HG02798 (cell line): ENCODE data around the gene ACVR2A.
A peak's percentile ranks its signal among the peaks of the same experiment; 100 is the strongest.

Experiments used
- ATAC-seq: cut with Tn5 transposase; IDR thresholded peaks from one replicate; pipeline ENCODE4 v1.9.1; 2021; ENCODE audit warnings: mild to moderate bottlenecking; ENCODE audit not compliant: unreplicated experiment, poor library complexity

ACVR2A gene

GRCh38 chr2:147916723-147917122 is 71.9 kb downstream of the ACVR2A start:
- ATAC-seq, result no peak

DNA sequence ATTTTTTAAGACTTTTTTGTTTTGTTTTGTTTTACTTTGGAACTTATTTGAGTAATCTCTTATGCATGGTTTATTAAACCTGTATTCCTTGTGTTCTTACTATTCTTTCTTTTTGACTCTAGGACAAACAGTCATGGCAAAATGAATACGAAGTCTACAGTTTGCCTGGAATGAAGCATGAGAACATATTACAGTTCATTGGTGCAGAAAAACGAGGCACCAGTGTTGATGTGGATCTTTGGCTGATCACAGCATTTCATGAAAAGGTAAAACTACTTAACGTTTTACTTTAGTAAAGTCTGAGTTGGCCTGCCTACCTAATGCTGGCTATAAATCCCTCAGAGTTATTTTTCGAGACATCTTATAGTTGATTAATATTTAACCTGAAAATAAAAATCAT is 72.3 kb downstream of the ACVR2A start:
- ATAC-seq, result no peak

GRCh38 chr2:147923846-147924245 is 79.0 kb downstream of the ACVR2A start:
- ATAC-seq, result no peak

- ATAC-seq, result no peak
These were observed 79.8 kb downstream of the ACVR2A start for GRCh38 chr2:147924647-147925046.

DNA sequence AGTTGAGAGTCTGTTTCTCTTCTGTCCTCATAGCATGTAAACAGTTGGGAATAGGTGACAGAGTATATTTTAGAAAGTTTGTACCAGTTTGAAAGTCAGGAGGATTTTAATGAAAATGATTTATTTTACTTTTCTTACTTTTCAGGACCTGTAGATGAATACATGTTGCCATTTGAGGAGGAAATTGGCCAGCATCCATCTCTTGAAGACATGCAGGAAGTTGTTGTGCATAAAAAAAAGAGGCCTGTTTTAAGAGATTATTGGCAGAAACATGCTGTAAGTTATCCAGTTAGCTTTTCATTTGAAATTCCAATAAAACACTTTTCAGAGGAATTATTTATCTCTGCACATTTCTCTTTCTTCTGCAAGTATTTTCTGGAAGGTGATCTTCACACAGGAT is 81.1 kb downstream of the ACVR2A start:
- no peak for ATAC-seq

- no peak for ATAC-seq
These were observed 82.3 kb downstream of the ACVR2A start for GRCh38 chr2:147927053-147927588.

- ATAC-seq, result no peak
These were observed 89.1 kb downstream of the ACVR2A start for GRCh38 chr2:147933931-147934330.

GRCh38 chr2:147934881-147935620 is 90.2 kb downstream of the ACVR2A start:
- no peak for ATAC-seq

DNA sequence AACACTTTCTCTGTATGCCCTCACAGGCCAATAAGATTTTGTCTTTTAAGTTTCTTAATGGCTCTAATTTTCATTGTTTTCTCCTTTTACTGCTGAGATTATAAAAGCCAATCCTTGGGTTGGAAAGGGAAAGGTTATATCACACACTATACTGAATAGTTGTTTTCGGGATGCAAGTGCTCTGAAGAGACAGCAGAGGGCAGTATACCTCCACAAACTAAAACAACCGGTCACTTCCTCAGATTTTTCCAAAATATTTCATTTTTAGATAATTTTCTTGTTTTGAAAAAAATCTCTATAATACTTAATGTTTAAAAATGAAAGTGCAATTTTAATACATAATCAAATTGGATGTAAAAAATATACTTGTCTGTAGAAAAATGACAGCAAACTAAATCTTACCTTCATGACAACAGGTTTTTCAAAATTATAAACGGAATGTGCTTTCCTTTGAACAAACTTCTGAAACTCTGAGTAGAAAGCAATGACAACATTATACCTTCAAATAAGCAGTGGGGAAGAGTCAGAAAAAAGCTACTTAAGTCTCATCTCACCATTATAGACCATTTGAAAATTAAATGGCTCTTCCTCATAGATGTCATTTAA is 93.0 kb downstream of the ACVR2A start:
- ATAC-seq, result peak; percentile 80

DNA sequence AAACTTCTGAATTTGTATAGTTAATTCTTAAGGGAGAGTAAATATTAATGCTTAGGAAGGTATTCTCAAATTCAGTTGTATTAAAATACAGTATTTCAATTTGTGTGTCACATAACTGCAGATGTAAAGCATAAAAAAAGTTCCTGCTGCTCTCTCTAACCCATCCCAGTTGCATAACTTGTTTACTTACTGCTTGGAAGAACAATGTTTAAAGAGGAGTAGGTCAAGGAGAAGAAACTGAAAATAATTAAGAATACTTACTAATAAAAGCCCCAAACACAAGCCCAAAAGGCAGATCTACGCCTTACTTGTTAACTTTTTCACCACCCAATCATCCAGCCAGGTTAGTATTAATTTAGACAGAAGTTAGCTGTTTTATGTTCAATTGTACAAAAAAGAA is 94.5 kb downstream of the ACVR2A start:
- no peak for ATAC-seq

- no peak for ATAC-seq
These were observed 100.8 kb downstream of the ACVR2A start for GRCh38 chr2:147945660-147946059.

GRCh38 chr2:147952118-147952517 is 107.3 kb downstream of the ACVR2A start:
- no peak for ATAC-seq

DNA sequence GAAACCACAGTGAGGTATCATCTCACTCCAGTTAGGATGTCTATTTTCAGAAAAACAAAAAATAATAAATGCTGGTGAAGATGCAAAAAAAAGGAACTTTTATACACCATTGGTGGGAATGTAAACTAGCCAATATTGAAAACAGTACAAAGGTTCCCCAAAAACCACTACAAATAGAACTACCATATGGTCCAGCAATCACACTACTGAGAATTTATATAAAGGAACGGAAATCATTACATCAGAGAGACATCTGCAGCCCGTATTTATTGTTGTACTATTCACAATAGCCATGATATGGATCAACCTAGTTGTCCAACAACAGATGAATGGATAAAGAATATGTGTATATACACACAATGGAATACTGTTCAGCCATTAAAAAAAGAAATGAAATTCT is 123.7 kb downstream of the ACVR2A start:
- ATAC-seq, result no peak

DNA sequence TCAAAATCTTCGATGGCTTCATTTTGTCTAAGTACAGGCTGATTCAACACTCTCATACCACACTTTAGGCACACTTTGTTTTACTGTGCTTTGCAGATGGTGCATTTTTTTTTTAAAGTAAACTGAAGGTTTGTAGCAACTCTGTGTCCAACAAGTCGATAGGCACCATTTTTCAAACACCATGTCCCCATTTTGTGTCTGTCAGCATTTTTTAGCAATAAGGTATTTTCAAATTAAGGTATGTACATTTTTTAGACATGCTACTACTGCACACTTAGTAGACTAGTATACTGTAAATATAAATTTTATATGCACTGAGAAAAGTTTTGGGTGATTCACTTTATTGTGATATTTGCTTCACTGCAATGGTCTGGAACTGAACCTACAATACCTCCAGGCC is 131.3 kb downstream of the ACVR2A start:
- no peak for ATAC-seq

DNA sequence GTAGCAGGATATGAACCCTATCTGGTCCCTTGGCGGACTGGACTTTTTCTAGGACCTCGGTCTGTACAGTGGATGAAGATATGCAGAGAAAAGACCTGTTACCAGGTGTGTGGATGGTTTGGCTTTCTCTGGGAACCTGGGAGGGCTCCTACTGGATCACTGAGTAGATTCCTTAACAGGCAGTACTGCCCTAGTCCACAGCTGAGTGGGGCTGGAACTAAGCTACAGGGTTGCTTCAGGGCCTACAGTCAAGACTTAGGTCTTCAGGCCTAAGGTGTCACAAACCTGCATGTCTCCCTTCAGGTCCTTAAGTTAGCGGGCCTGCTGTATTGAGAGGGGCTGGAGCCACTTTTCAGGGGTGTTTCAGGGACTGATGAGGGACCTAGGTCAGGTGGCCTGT is 132.8 kb downstream of the ACVR2A start:
- ATAC-seq, result no peak
